Gastrocnemius medialis (tissue), 4 donors: ENCODE data around the gene GPS1.

Experiments
- CTCF ChIP-seq, 5 experiments: fragments of 450-650 bp in 3 of 5; fragments of 200-600 bp in 2 of 5; sonication (generic) in 2 of 5; IDR thresholded peaks in 4 of 5; conservative IDR thresholded peaks in 1 of 5; 1 replicate in 4 of 5; 2 replicates in 1 of 5; pipeline ENCODE4 v1.5.1; 2016 to 2019; ENCODE audit warnings: antibody characterized with exemption in 5 of 5, mild to moderate bottlenecking in 3 of 5, moderate library complexity in 3 of 5
- POLR2A ChIP-seq, 2 donors: fragments of 450-650 bp; IDR thresholded peaks; one replicate each; pipeline ENCODE4 v1.6.1; 2017; ENCODE audit warnings: antibody characterized with exemption in 2 of 2, mild to moderate bottlenecking in 2 of 2, moderate library complexity in 2 of 2

GRCh38 chr17:82051776-82052637, at the start of gene GPS1, which contains the start of gene RFNG:
- peak; percentile 29 to 51 for TF ChIP-seq POLR2A (IDR thresholded peaks at IDR 0.05)
- no peak for TF ChIP-seq CTCF (IDR thresholded peaks at IDR 0.05 in 4 of 5, conservative IDR thresholded peaks at IDR 0.05 in 1 of 5)
